Caco-2 (cell line): ENCODE data around the gene NUDT7. TPM values are rescaled to one million over a fixed set of nuclear protein-coding genes. Genes with fewer than 3 reads are reported as not detected.

Source experiments
- BruUV-seq: library from RNA; stranded (reverse); fragments of 400-500 nt; replicated peaks from 2 replicates; lab custom pipeline; 2021; lab: Mats Ljungman, UMichigan
- CTCF ChIA-PET: fragments of 300-600 bp; sonication (Branson Sonifier 250); formaldehyde crosslinking; loops from one replicate; lab custom pipeline; 2022; ENCODE audit warnings: antibody characterized with exemption; lab: Charles Lee
- POLR2A ChIA-PET: fragments of 300-600 bp; sonication (Branson Sonifier 250); formaldehyde crosslinking; loops from one replicate; lab custom pipeline; 2022; ENCODE audit warnings: antibody characterized with exemption; lab: Charles Lee
- DNase-seq, 2 experiments: peaks; one replicate each; pipeline versions ENCODE4 v3.0.0 to v3.0.0-alpha.2; 2020 to 2022
- H3K27me3 ChIP-seq: replicated peaks from 2 replicates; pipeline ENCODE4 v1.6.0; 2011; ENCODE audit warnings: low read length; ENCODE audit not compliant: control insufficient read depth, insufficient read depth
- H3K36me3 ChIP-seq: 2 replicates; pipeline ENCODE4 v1.5.1; 2011; ENCODE audit warnings: low read length; ENCODE audit not compliant: control insufficient read depth, insufficient read depth
- H3K4me1 ChIP-seq: fragments of 250-450 bp; sonication (Bioruptor Pico); 2 replicates; pipeline ENCODE4 v1.5.1; 2020; ENCODE audit warnings: mild to moderate bottlenecking
- H3K4me3 ChIP-seq: 2 replicates; pipeline ENCODE4 v1.5.1; 2011; ENCODE audit warnings: low read depth, mild to moderate bottlenecking, control low read depth, low read length
- H3K9me3 ChIP-seq: fragments of 250-450 bp; sonication (Bioruptor Pico); 2 replicates; pipeline ENCODE4 v1.5.1; 2020; ENCODE audit warnings: mild to moderate bottlenecking, moderate library complexity
- H3K27ac Mint-ChIP-seq: one replicate; pipeline ENCODE4 v1.8.0; 2022; ENCODE audit warnings: mixed read lengths; ENCODE audit not compliant: unreplicated experiment
- H3K27me3 Mint-ChIP-seq: one replicate; pipeline ENCODE4 v1.8.0; 2022; ENCODE audit warnings: mixed read lengths; ENCODE audit not compliant: insufficient read depth, unreplicated experiment
- H3K36me3 Mint-ChIP-seq: one replicate; pipeline ENCODE4 v1.8.0; 2022; ENCODE audit warnings: mild to moderate bottlenecking, mixed read lengths; ENCODE audit not compliant: insufficient read depth, unreplicated experiment
- H3K4me1 Mint-ChIP-seq: one replicate; pipeline ENCODE4 v1.8.0; 2022; ENCODE audit warnings: low read depth, mixed read lengths; ENCODE audit not compliant: unreplicated experiment
- H3K4me3 Mint-ChIP-seq: one replicate; pipeline ENCODE4 v1.8.0; 2022; ENCODE audit warnings: mild to moderate bottlenecking, moderate library complexity, mixed read lengths; ENCODE audit not compliant: unreplicated experiment
- H3K9me3 Mint-ChIP-seq: one replicate; pipeline ENCODE4 v1.8.0; 2022; ENCODE audit warnings: mixed read lengths; ENCODE audit not compliant: unreplicated experiment
- CTCF ChIP-seq, 2 experiments: fragments of 200-600 bp in 1 of 2; IDR thresholded peaks; 1 replicate in 1 of 2; 2 replicates in 1 of 2; pipeline versions ENCODE4 v1.5.1 to v1.8.0; 2011 to 2022; ENCODE audit warnings: antibody characterized with exemption in 1 of 2, control low read depth in 1 of 2, inconsistent platforms in 1 of 2, low read depth in 1 of 2, low read length in 1 of 2, mild to moderate bottlenecking in 1 of 2, moderate library complexity in 1 of 2; ENCODE audit not compliant: insufficient read depth in 1 of 2, severe bottlenecking in 1 of 2, unreplicated experiment in 1 of 2
- intact Hi-C: fragments of 100-400 bp; cut with micrococcal nuclease; formaldehyde crosslinking; loops from one replicate; pipeline ENCODE4 v1.10.0; 2022; ENCODE audit not compliant: unreplicated experiment
- total RNA-seq: library from RNA; stranded (reverse); gene quantifications from 2 replicates; pipeline ENCODE4 v1.2.3, GENCODE V29; 2022

The NUDT7 gene
- total RNA-seq, 1 experiment from 2014 or later: 6.9 TPM

- CTCF ChIA-PET: no interaction called here
- Histone ChIP-seq H3K4me1 (no peaks in the 10 kb centered on the region), H3K9me3 (no peaks in the 10 kb centered on the region), H3K36me3 (no peaks in the 10 kb centered on the region), H3K4me3 (no peak overlapping the region), H3K27me3 (no peaks in the 10 kb centered on the region)
- no peak for TF ChIP-seq CTCF (IDR thresholded peaks at IDR 0.05; ENCODE audit: insufficient read depth in 1 of 2, low read depth in 1 of 2, low read length in 1 of 2, severe bottlenecking in 1 of 2, unreplicated experiment in 1 of 2)
- POLR2A ChIA-PET: no interaction called here
- Mint-ChIP-seq H3K27ac (no peak overlapping the region), H3K9me3 (no peaks in the 10 kb centered on the region), H3K36me3 (no peaks in the 10 kb centered on the region), H3K27me3 (no peaks in the 10 kb centered on the region), H3K4me3 (no peak overlapping the region), H3K4me1 (no peaks in the 10 kb centered on the region)
- BruUV-seq: no TSS peak
- intact Hi-C loops: loop anchor here (5.0 kb wide), 1 partner anchor 85 kb away; no protein-coding TSS in a partner anchor
- no peak for DNase-seq
Measured at GRCh38 chr16:77762262-77762661, 39.9 kb downstream of the NUDT7 start.

- CTCF ChIA-PET: no interaction called here
Measured at GRCh38 chr16:77763994-77764393, 41.7 kb downstream of the NUDT7 start.

GRCh38 chr16:77767211-77767610 is 44.9 kb downstream of the NUDT7 start:
- Mint-ChIP-seq H3K27ac (no peak overlapping the region), H3K9me3 (no peaks in the 10 kb centered on the region), H3K4me3 (no peak overlapping the region), H3K36me3 (no peaks in the 10 kb centered on the region), H3K27me3 (peaks cover 4% of the 10 kb centered on the region), H3K4me1 (no peaks in the 10 kb centered on the region)
- no peaks in the 10 kb centered on the region for H3K4me1 ChIP-seq
- H3K9me3 ChIP-seq: no peaks in the 10 kb centered on the region
- no peaks in the 10 kb centered on the region for H3K36me3 ChIP-seq
- ChIA-PET POLR2A (no interaction called here), CTCF (no interaction called here)
- no peaks in the 10 kb centered on the region for H3K27me3 ChIP-seq
- H3K4me3 ChIP-seq: no peak overlapping the region
- DNase-seq: no peak
- intact Hi-C loops: no loop called here
- no peak for TF ChIP-seq CTCF (IDR thresholded peaks at IDR 0.05; ENCODE audit: insufficient read depth in 1 of 2, low read depth in 1 of 2, low read length in 1 of 2, severe bottlenecking in 1 of 2, unreplicated experiment in 1 of 2)
- BruUV-seq: no TSS peak

More at GRCh38 chr16:77763994-77764393, 41.7 kb downstream of the NUDT7 start:
- POLR2A ChIA-PET: no interaction called here
- Mint-ChIP-seq H3K36me3 (no peaks in the 10 kb centered on the region), H3K27ac (no peak overlapping the region), H3K27me3 (peaks cover under 1% of the 10 kb centered on the region), H3K4me1 (no peaks in the 10 kb centered on the region), H3K9me3 (no peaks in the 10 kb centered on the region), H3K4me3 (no peak overlapping the region)
- H3K4me3 ChIP-seq: no peak overlapping the region
- H3K4me1 ChIP-seq: no peaks in the 10 kb centered on the region
- TF ChIP-seq CTCF (IDR thresholded peaks at IDR 0.05; ENCODE audit: insufficient read depth in 1 of 2, low read depth in 1 of 2, low read length in 1 of 2, severe bottlenecking in 1 of 2, unreplicated experiment in 1 of 2): no peak
- no peaks in the 10 kb centered on the region for H3K27me3 ChIP-seq
- intact Hi-C loops: loop anchor here (5.0 kb wide), 1 partner anchor 87 kb away; no protein-coding TSS in a partner anchor
- no peaks in the 10 kb centered on the region for H3K36me3 ChIP-seq
- BruUV-seq: no TSS peak
- no peaks in the 10 kb centered on the region for H3K9me3 ChIP-seq
- DNase-seq: no peak
